Astrocyte (in vitro differentiated cells and primary cell): ENCODE data around the gene DUOXA1. TPM values are rescaled to one million over a fixed set of nuclear protein-coding genes. Genes with fewer than 3 reads are reported as not detected.
A peak's percentile ranks its signal among the peaks of the same experiment; 100 is the strongest.

Source experiments
- DNase-seq: peaks from one replicate; pipeline ENCODE4 v3.0.0-alpha.2; 2010; ENCODE audit warnings: low read depth
- FAIRE-seq: peaks from 2 replicates; lab custom pipeline; 2011; peaks lifted over from hg19 to GRCh38; lab: Jason Lieb, UNC
- H2AFZ ChIP-seq: 2 replicates; pipeline ENCODE4 v1.6.0; 2012; ENCODE audit warnings: low read depth, low read length, inconsistent platforms
- H3K27ac ChIP-seq: 2 replicates; pipeline ENCODE4 v1.5.1; 2011; ENCODE audit warnings: low read depth, low read length, inconsistent platforms
- H3K27me3 ChIP-seq: 2 replicates; pipeline ENCODE4 v1.6.0; 2011; ENCODE audit warnings: low read length, inconsistent platforms; ENCODE audit not compliant: insufficient read depth
- H3K36me3 ChIP-seq: 2 replicates; pipeline ENCODE4 v1.5.1; 2011; ENCODE audit warnings: low read length, inconsistent platforms; ENCODE audit not compliant: insufficient read depth
- H3K4me1 ChIP-seq: 2 replicates; pipeline ENCODE4 v1.5.1; 2011; ENCODE audit warnings: low read length, inconsistent platforms; ENCODE audit not compliant: insufficient read depth
- H3K4me2 ChIP-seq: 2 replicates; pipeline ENCODE4 v1.6.0; 2012; ENCODE audit warnings: low read length, inconsistent platforms
- H3K4me3 ChIP-seq: 2 replicates; pipeline ENCODE4 v1.5.1; 2011; ENCODE audit warnings: low read depth, mild to moderate bottlenecking, low read length, inconsistent platforms; ENCODE audit not compliant: insufficient read depth
- H3K79me2 ChIP-seq: 2 replicates; pipeline ENCODE4 v1.6.0; 2012; ENCODE audit warnings: mild to moderate bottlenecking, low read length, inconsistent platforms; ENCODE audit not compliant: insufficient read depth
- H3K9ac ChIP-seq: 2 replicates; pipeline ENCODE4 v1.6.0; 2012; ENCODE audit warnings: mild to moderate bottlenecking, low read length, inconsistent platforms
- H3K9me3 ChIP-seq: 2 replicates; pipeline ENCODE4 v1.5.1; 2012; ENCODE audit warnings: low read depth, mild to moderate bottlenecking, low read length, inconsistent platforms; ENCODE audit not compliant: insufficient read depth
- H4K20me1 ChIP-seq: 2 replicates; pipeline ENCODE4 v1.6.0; 2012; ENCODE audit warnings: low read length, inconsistent platforms; ENCODE audit not compliant: insufficient read depth
- H3K27ac Mint-ChIP-seq: one replicate; pipeline ENCODE4 v1.8.0; 2021; ENCODE audit warnings: mild to moderate bottlenecking, mixed read lengths; ENCODE audit not compliant: unreplicated experiment
- H3K27me3 Mint-ChIP-seq: one replicate; pipeline ENCODE4 v1.8.0; 2021; ENCODE audit warnings: low read depth, mixed read lengths; ENCODE audit not compliant: unreplicated experiment
- H3K36me3 Mint-ChIP-seq: one replicate; pipeline ENCODE4 v1.8.0; 2021; ENCODE audit warnings: low read depth, mixed read lengths; ENCODE audit not compliant: unreplicated experiment
- H3K4me1 Mint-ChIP-seq: one replicate; pipeline ENCODE4 v1.8.0; 2021; ENCODE audit warnings: low read depth, mixed read lengths; ENCODE audit not compliant: unreplicated experiment
- H3K4me3 Mint-ChIP-seq: one replicate; pipeline ENCODE4 v1.8.0; 2021; ENCODE audit warnings: mild to moderate bottlenecking, moderate library complexity, mixed read lengths; ENCODE audit not compliant: unreplicated experiment
- H3K9me3 Mint-ChIP-seq: one replicate; pipeline ENCODE4 v1.8.0; 2021; ENCODE audit warnings: mild to moderate bottlenecking, mixed read lengths; ENCODE audit not compliant: unreplicated experiment
- CTCF ChIP-seq: IDR thresholded peaks from 2 replicates; pipeline ENCODE4 v1.5.1; 2011; ENCODE audit warnings: low read depth, mild to moderate bottlenecking, inconsistent platforms, low read length, moderate library complexity; ENCODE audit not compliant: insufficient read depth
- EZH2 ChIP-seq: IDR thresholded peaks from 2 replicates; pipeline ENCODE4 v1.6.1; 2012; ENCODE audit warnings: mild to moderate bottlenecking, low read length, inconsistent platforms; ENCODE audit not compliant: insufficient read depth
- total RNA-seq: library from RNA; stranded (reverse); gene quantifications from 2 replicates; pipeline ENCODE4 v1.2.1, GENCODE V29; 2021

Gene DUOXA1
- total RNA-seq, 1 donor from 2014 or later: 0.66 TPM

- Histone ChIP-seq H4K20me1 (no peaks in the 10 kb centered on the region), H3K4me2 (peak overlapping the region; percentile 68), H3K9me3 (no peaks in the 10 kb centered on the region), H3K9ac (no peak overlapping the region), H3K27ac (no peak overlapping the region), H3K79me2 (no peaks in the 10 kb centered on the region), H3K27me3 (peaks cover 53% of the 10 kb centered on the region), H3K4me1 (peaks cover 9% of the 10 kb centered on the region), H2AFZ (peak overlapping the region; percentile 48), H3K4me3 (no peak overlapping the region), H3K36me3 (no peaks in the 10 kb centered on the region)
- Mint-ChIP-seq H3K36me3 (no peaks in the 10 kb centered on the region), H3K4me1 (peaks cover 11% of the 10 kb centered on the region), H3K27ac (no peak overlapping the region), H3K9me3 (no peaks in the 10 kb centered on the region), H3K27me3 (peaks cover 60% of the 10 kb centered on the region), H3K4me3 (peak overlapping the region; percentile 54)
- FAIRE-seq: no peak
- no peak for TF ChIP-seq CTCF
- no peak for TF ChIP-seq EZH2
- no peak for DNase-seq
These were observed 12.2 kb downstream of the DUOXA1 start for GRCh38 chr15:45117308-45118130.

GRCh38 chr15:45116482-45117307, 13.0 kb downstream of the DUOXA1 start:
- H3K9me3 ChIP-seq: no peaks in the 10 kb centered on the region
- Mint-ChIP-seq H3K27ac (no peak overlapping the region), H3K36me3 (no peaks in the 10 kb centered on the region), H3K27me3 (peaks cover 68% of the 10 kb centered on the region), H3K4me3 (no peak overlapping the region), H3K9me3 (peaks cover 1% of the 10 kb centered on the region), H3K4me1 (peaks cover 5% of the 10 kb centered on the region)
- H4K20me1 ChIP-seq: no peaks in the 10 kb centered on the region
- no peak for TF ChIP-seq CTCF
- peak; percentile 82 for TF ChIP-seq EZH2
- H3K4me2 ChIP-seq: peak overlapping the region; percentile 56
- peaks cover 1% of the 10 kb centered on the region for H3K4me1 ChIP-seq
- FAIRE-seq (no peak), DNase-seq (no peak)
- no peaks in the 10 kb centered on the region for H3K79me2 ChIP-seq
- no peak overlapping the region for H3K9ac ChIP-seq
- no peak overlapping the region for H3K27ac ChIP-seq
- H3K4me3 ChIP-seq: no peak overlapping the region
- H3K27me3 ChIP-seq: peaks cover 61% of the 10 kb centered on the region
- H2AFZ ChIP-seq: peak overlapping the region; percentile 18
- no peaks in the 10 kb centered on the region for H3K36me3 ChIP-seq
